Endothelial cell of umbilical vein (primary cell): Measurements from ENCODE around the gene IRF2BP2. TPM values are rescaled to one million over a fixed set of nuclear protein-coding genes. Genes with fewer than 3 reads are reported as not detected.

Experiments
- BruUV-seq: library from RNA; stranded (reverse); fragments of 400-500 nt; replicated peaks from 2 replicates; lab custom pipeline; 2021; lab: Mats Ljungman, UMichigan
- CTCF ChIA-PET: fragments of 300-600, 350-600 bp; sonication (Branson Sonifier 250); formaldehyde crosslinking; loops from one replicate; lab custom pipeline; 2021; ENCODE audit warnings: antibody characterized with exemption, inconsistent platforms; lab: Charles Lee
- POLR2A ChIA-PET: fragments of 300-600, 350-600 bp; sonication (Branson Sonifier 250); formaldehyde crosslinking; loops from one replicate; lab custom pipeline; 2021; ENCODE audit warnings: antibody characterized with exemption, inconsistent platforms; lab: Charles Lee
- DNase-seq: peaks from one replicate; pipeline ENCODE4 v3.0.0-alpha.2; 2011; ENCODE audit warnings: low read depth, low spot score
- FAIRE-seq: peaks from 2 replicates; lab custom pipeline; 2011; peaks lifted over from hg19 to GRCh38; lab: Jason Lieb, UNC
- H2AFZ ChIP-seq: 2 replicates; pipeline ENCODE4 v1.6.0; 2012; ENCODE audit warnings: low read depth, low read length, control low read depth, inconsistent platforms
- H3K27ac ChIP-seq: 2 replicates; pipeline ENCODE4 v1.5.1; 2011; ENCODE audit warnings: low read depth, mild to moderate bottlenecking, control low read depth, low read length, moderate library complexity; ENCODE audit not compliant: insufficient read depth
- H3K27me3 ChIP-seq, 2 experiments: 2 replicates each; pipeline versions ENCODE4 v1.6.0 to v1.6.1; 2011; ENCODE audit warnings: low read length in 2 of 2, mixed read lengths in 1 of 2; ENCODE audit not compliant: control insufficient read depth in 2 of 2, insufficient read depth in 2 of 2
- H3K36me3 ChIP-seq, 2 experiments: 2 replicates in 1 of 2; 3 replicates in 1 of 2; pipeline ENCODE4 v1.5.1; 2011; ENCODE audit warnings: low read length in 2 of 2, mild to moderate bottlenecking in 1 of 2, moderate library complexity in 1 of 2; ENCODE audit not compliant: control insufficient read depth in 2 of 2, insufficient read depth in 2 of 2; ENCODE audit errors: extremely low read depth in 1 of 2
- H3K4me1 ChIP-seq: 3 replicates; pipeline ENCODE4 v1.5.1; 2011; ENCODE audit warnings: mild to moderate bottlenecking, low read length; ENCODE audit not compliant: control insufficient read depth, insufficient read depth; ENCODE audit errors: extremely low read depth
- H3K4me2 ChIP-seq: 2 replicates; pipeline ENCODE4 v1.6.1; 2011; ENCODE audit warnings: low read length, control low read depth, mixed read lengths; ENCODE audit not compliant: insufficient read depth
- H3K4me3 ChIP-seq, 3 experiments: fragments of 200-600 bp in 1 of 3; sonication (generic), shearing (Covaris generic) in 1 of 3; replicated peaks in 1 of 3; 2 replicates each; pipeline ENCODE4 v1.5.1; 2011 to 2016; ENCODE audit warnings: control low read depth in 3 of 3, low read length in 3 of 3, mild to moderate bottlenecking in 2 of 3, inconsistent platforms in 1 of 3, low read depth in 1 of 3, moderate library complexity in 1 of 3; ENCODE audit not compliant: insufficient read depth in 1 of 3
- H3K79me2 ChIP-seq: 2 replicates; pipeline ENCODE4 v1.6.0; 2012; ENCODE audit warnings: low read length, inconsistent platforms; ENCODE audit not compliant: control insufficient read depth, insufficient read depth
- H3K9ac ChIP-seq: replicated peaks from 2 replicates; pipeline ENCODE3; 2011; ENCODE audit warnings: low read length, control low read depth; ENCODE audit not compliant: insufficient read depth; ENCODE audit errors: extremely low read depth
- H3K9me1 ChIP-seq: replicated peaks from 3 replicates; pipeline ENCODE4 v1.6.0; 2011; ENCODE audit warnings: mild to moderate bottlenecking, low read length; ENCODE audit not compliant: control insufficient read depth, insufficient read depth; ENCODE audit errors: extremely low read depth
- H3K9me3 ChIP-seq: replicated peaks from 2 replicates; pipeline ENCODE4 v1.5.1; 2012; ENCODE audit warnings: low read length, inconsistent platforms; ENCODE audit not compliant: control insufficient read depth, insufficient read depth
- H4K20me1 ChIP-seq: replicated peaks from 2 replicates; pipeline ENCODE3; 2011; ENCODE audit warnings: mild to moderate bottlenecking, low read length; ENCODE audit not compliant: control insufficient read depth, insufficient read depth; ENCODE audit errors: extremely low read depth
- CTCF ChIP-seq, 2 donors: IDR thresholded peaks; 1 replicate in 1 of 2; 2 replicates in 1 of 2; pipeline ENCODE4 v1.5.1; 2011; ENCODE audit warnings: low read length in 2 of 2, mild to moderate bottlenecking in 2 of 2, moderate library complexity in 2 of 2, control low read depth in 1 of 2, inconsistent platforms in 1 of 2, low read depth in 1 of 2; ENCODE audit not compliant: insufficient read depth in 1 of 2; ENCODE audit errors: extremely low read depth in 1 of 2
- EZH2 ChIP-seq: IDR thresholded peaks from 2 replicates; pipeline ENCODE4 v1.6.1; 2012; ENCODE audit warnings: borderline replicate concordance, low read depth, mild to moderate bottlenecking, moderate library complexity, low read length, inconsistent platforms; ENCODE audit not compliant: severe bottlenecking
- FOS ChIP-seq: IDR thresholded peaks from 2 replicates; pipeline ENCODE4 v1.6.1; 2011; ENCODE audit warnings: mild to moderate bottlenecking, low read length, moderate library complexity, borderline replicate concordance; ENCODE audit not compliant: insufficient read depth
- GATA2 ChIP-seq: IDR thresholded peaks from 2 replicates; pipeline ENCODE4 v1.7.0; 2011; ENCODE audit warnings: low read depth, mild to moderate bottlenecking, moderate library complexity, mixed read lengths, low read length; ENCODE audit not compliant: insufficient read length, insufficient read depth
- JUN ChIP-seq: IDR thresholded peaks from 2 replicates; pipeline ENCODE4 v1.6.1; 2011; ENCODE audit warnings: borderline replicate concordance, low read depth; ENCODE audit not compliant: insufficient read length, insufficient read depth
- MAX ChIP-seq: IDR thresholded peaks from 2 replicates; pipeline ENCODE4 v1.6.1; 2011; ENCODE audit not compliant: insufficient read depth, insufficient read length
- MYC ChIP-seq: IDR thresholded peaks from one replicate; pipeline ENCODE4 v1.6.1; 2011; ENCODE audit warnings: mild to moderate bottlenecking, low read depth, low read length
- POLR2A ChIP-seq: IDR thresholded peaks from 2 replicates; pipeline ENCODE4 v1.6.1; 2012; ENCODE audit warnings: low read depth, mild to moderate bottlenecking, control low read depth, low read length
- POLR2AphosphoS5 ChIP-seq: IDR thresholded peaks from 2 replicates; pipeline ENCODE4 v1.6.1; 2012; ENCODE audit warnings: low read depth, mild to moderate bottlenecking, control low read depth, low read length, moderate library complexity; ENCODE audit not compliant: insufficient read depth
- dilution Hi-C: fragments of 300-500 bp; cut with MboI; formaldehyde crosslinking; loops from one replicate; pipeline ENCODE4 v1.15.0; 2019; ENCODE audit warnings: low sequenced_read_pairs; ENCODE audit not compliant: extremely low pct_ligation_motif_present
- intact Hi-C: fragments of 100-400 bp; cut with micrococcal nuclease; formaldehyde crosslinking; loops from one replicate; pipeline ENCODE4 v1.10.0; 2022
- polyA plus RNA-seq, 4 experiments: library from polyadenylated mRNA; depleted of rRNA in 3 of 4; stranded (reverse) in 3 of 4; unstranded in 1 of 4; fragments of >200 nt; gene quantifications; 2 replicates each; pipeline versions ENCODE4 v1.2.1 to v1.2.3, GENCODE V29; 2011 to 2012; ENCODE audit warnings: missing spikeins in 1 of 4
- total RNA-seq: library from RNA; stranded (reverse); gene quantifications from 2 replicates; pipeline ENCODE4 v1.2.3, GENCODE V29; 2021

IRF2BP2 gene
- total and polyA plus RNA-seq, 2 donors (not counting 3 experiments of a cell fraction or from before 2014, with no cell fraction given): 66.6 to 109 TPM

- BruUV-seq: no TSS peak
- Histone ChIP-seq H3K27me3 (peaks cover 0 to 6% of the 10 kb centered on the region in 2 experiments), H4K20me1 (no peaks in the 10 kb centered on the region), H2AFZ (no peak overlapping the region), H3K9me3 (no peaks in the 10 kb centered on the region), H3K4me3 (no peak overlapping the region), H3K4me2 (no peak overlapping the region), H3K27ac (no peak overlapping the region), H3K4me1 (no peaks in the 10 kb centered on the region), H3K36me3 (no peaks in the 10 kb centered on the region), H3K9me1 (no peaks in the 10 kb centered on the region), H3K79me2 (no peaks in the 10 kb centered on the region), H3K9ac (no peak overlapping the region)
- POLR2A ChIA-PET: no interaction called here
- FAIRE-seq (no peak), DNase-seq (no peak)
- no peak for TF ChIP-seq POLR2AphosphoS5
- no peak for TF ChIP-seq POLR2A
- no peak for TF ChIP-seq MYC
- TF ChIP-seq JUN: no peak
- TF ChIP-seq MAX: no peak
- no peak for TF ChIP-seq FOS
- no peak for TF ChIP-seq GATA2
- no peak for TF ChIP-seq EZH2
- no peak for TF ChIP-seq CTCF (IDR thresholded peaks at IDR 0.05; ENCODE audit: extremely low read depth in 1 of 2, insufficient read depth in 1 of 2, low read depth in 1 of 2, low read length in 2 of 2)
- CTCF ChIA-PET: interaction anchor here (0.6 kb wide), 1 partner anchor 15 kb away, joined by 3 read pairs; no protein-coding TSS in a partner anchor
- intact Hi-C loops (no loop called here), dilution Hi-C loops (no loop called here)
These were observed 27.2 kb downstream of the IRF2BP2 start for GRCh38 chr1:234582681-234583301.
